Measurements from ENCODE around the gene XXYLT1.

Gene XXYLT1

DNA sequence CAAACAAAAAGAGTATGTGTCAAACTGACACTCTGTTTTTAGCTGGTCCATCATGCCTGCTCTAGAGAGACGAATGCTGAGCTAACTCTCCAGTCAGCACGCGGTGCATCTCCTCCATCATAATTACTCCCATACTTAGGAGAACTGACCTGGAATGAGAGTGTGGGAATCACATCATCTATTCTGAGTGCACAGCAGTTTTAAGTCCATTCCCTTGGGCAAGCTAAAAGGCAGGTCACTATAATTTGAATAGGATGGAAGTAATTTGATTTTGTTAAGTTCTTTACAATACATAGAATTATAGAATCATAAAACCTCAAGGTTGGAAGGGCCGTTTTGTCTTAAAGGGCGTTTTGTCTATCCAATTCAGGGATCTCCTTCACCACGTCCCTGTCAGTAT lies 251.6 kb downstream of the XXYLT1 start:
- DNase-seq, result no peak

Data from DMS 273 treated with DMSO at 0.1 percent for 48 hours (cell line).